PC-9 (cell line): ENCODE measurements around the gene SPESP1. TPM values are rescaled to one million over a fixed set of nuclear protein-coding genes. Genes with fewer than 3 reads are reported as not detected.

Experiments used
- BruUV-seq: library from RNA; stranded (reverse); fragments of 400-500 nt; replicated peaks from 2 replicates; lab custom pipeline; 2021; lab: Mats Ljungman, UMichigan
- CTCF ChIA-PET: fragments of 300-600 bp; sonication (Branson Sonifier 250); formaldehyde crosslinking; loops from one replicate; lab custom pipeline; 2022; ENCODE audit warnings: antibody characterized with exemption; lab: Charles Lee
- POLR2A ChIA-PET: fragments of 300-600 bp; sonication (Branson Sonifier 250); formaldehyde crosslinking; loops from one replicate; lab custom pipeline; 2022; ENCODE audit warnings: antibody characterized with exemption; ENCODE audit not compliant: unreplicated experiment; lab: Charles Lee
- DNase-seq, 2 experiments: peaks; one replicate each; pipeline versions ENCODE4 v3.0.0 to v3.0.0-alpha.2; 2015 to 2022; ENCODE audit warnings: mixed read lengths in 1 of 2
- H2AFZ ChIP-seq: fragments of 200-600 bp; sonication (generic); 2 replicates; pipeline ENCODE4 v1.8.1; 2017; ENCODE audit warnings: antibody characterized with exemption
- H3F3A ChIP-seq: fragments of 200-600 bp; sonication (generic); 2 replicates; pipeline ENCODE4 v1.8.1; 2017; ENCODE audit warnings: antibody characterized with exemption, mild to moderate bottlenecking, low read depth; ENCODE audit not compliant: insufficient read depth
- H3K27ac ChIP-seq: fragments of 200-600 bp; sonication (generic); 2 replicates; pipeline ENCODE4 v1.6.1; 2016; ENCODE audit warnings: mixed run types
- H3K27me3 ChIP-seq: fragments of 200-600 bp; sonication (generic); 2 replicates; pipeline ENCODE4 v1.6.1; 2016; ENCODE audit warnings: low read depth, mixed run types; ENCODE audit not compliant: insufficient read depth
- H3K36me3 ChIP-seq: fragments of 200-600 bp; sonication (generic); 2 replicates; pipeline ENCODE4 v1.6.1; 2016; ENCODE audit warnings: low read depth, mixed run types
- H3K4me1 ChIP-seq: fragments of 200-600 bp; sonication (generic); replicated peaks from 2 replicates; pipeline ENCODE4 v1.6.1; 2016; ENCODE audit warnings: mixed run types; ENCODE audit not compliant: insufficient read depth
- H3K4me2 ChIP-seq: fragments of 200-600 bp; sonication (generic); 2 replicates; pipeline ENCODE4 v1.6.1; 2017; ENCODE audit warnings: mixed run types
- H3K4me3 ChIP-seq: fragments of 200-600 bp; sonication (generic); 2 replicates; pipeline ENCODE4 v1.6.1; 2016; ENCODE audit warnings: mixed run types
- H3K79me2 ChIP-seq: fragments of 200-600 bp; sonication (generic); 2 replicates; pipeline ENCODE4 v1.6.1; 2017; ENCODE audit warnings: low read depth, mixed run types
- H3K9me2 ChIP-seq: fragments of 200-600 bp; sonication (generic); 2 replicates; pipeline ENCODE4 v1.8.1; 2017; ENCODE audit warnings: mild to moderate bottlenecking; ENCODE audit not compliant: insufficient read depth
- H3K9me3 ChIP-seq: fragments of 200-600 bp; sonication (generic); 2 replicates; pipeline ENCODE4 v1.8.1; 2016; ENCODE audit warnings: low read depth; ENCODE audit not compliant: insufficient read depth
- H4K20me1 ChIP-seq: fragments of 200-600 bp; sonication (generic); 2 replicates; pipeline ENCODE4 v1.8.1; 2017; ENCODE audit not compliant: insufficient read depth
- CTCF ChIP-seq: fragments of 200-600 bp; sonication (generic); conservative IDR thresholded peaks from 2 replicates; pipeline ENCODE4 v1.6.1; 2017; ENCODE audit warnings: mixed run types, antibody characterized with exemption, mild to moderate bottlenecking, moderate library complexity
- EZH2 ChIP-seq: fragments of 200-600 bp; sonication (generic); IDR thresholded peaks from 2 replicates; pipeline ENCODE4 v1.8.0; 2017; ENCODE audit warnings: antibody characterized with exemption, low read depth
- intact Hi-C: fragments of 100-400 bp; cut with micrococcal nuclease; formaldehyde crosslinking; loops from one replicate; pipeline ENCODE4 v1.10.0; 2022; ENCODE audit not compliant: unreplicated experiment
- total RNA-seq: library from RNA; stranded (reverse); gene quantifications from 2 replicates; pipeline ENCODE4 v1.2.3, GENCODE V29; 2021

Gene SPESP1
- total RNA-seq, 1 experiment from 2014 or later = not detected

- Histone ChIP-seq H3K27ac (no peak overlapping the region), H3F3A (no peaks in the 10 kb centered on the region), H2AFZ (no peak overlapping the region), H3K9me3 (no peaks in the 10 kb centered on the region), H3K4me1 (no peaks in the 10 kb centered on the region), H3K36me3 (no peaks in the 10 kb centered on the region), H4K20me1 (no peaks in the 10 kb centered on the region), H3K4me2 (no peak overlapping the region), H3K79me2 (no peaks in the 10 kb centered on the region), H3K9me2 (no peaks in the 10 kb centered on the region), H3K4me3 (no peak overlapping the region), H3K27me3 (no peaks in the 10 kb centered on the region)
- DNase-seq = no peak
- ChIA-PET POLR2A (no interaction called here), CTCF (no interaction called here)
- intact Hi-C loops = no loop called here
- no TSS peak for BruUV-seq
- no peak for TF ChIP-seq CTCF
- no peak for TF ChIP-seq EZH2
Observed at GRCh38 chr15:68900027-68900426, 30.3 kb upstream of the SPESP1 start.

- no TSS peak for BruUV-seq
- no peaks in the 10 kb centered on the region for H3K36me3 ChIP-seq
- no peaks in the 10 kb centered on the region for H3K4me1 ChIP-seq
- H2AFZ ChIP-seq = no peak overlapping the region
- no peaks in the 10 kb centered on the region for H4K20me1 ChIP-seq
- no peak for TF ChIP-seq CTCF
- TF ChIP-seq EZH2 = no peak
- no peak for DNase-seq
- H3K27ac ChIP-seq = no peak overlapping the region
- no peaks in the 10 kb centered on the region for H3K27me3 ChIP-seq
- POLR2A ChIA-PET = interaction anchor here (0.7 kb wide), 1 partner anchor 166 kb away, joined by 4 read pairs; no protein-coding TSS in a partner anchor
- intact Hi-C loops = no loop called here
- no peaks in the 10 kb centered on the region for H3K79me2 ChIP-seq
- CTCF ChIA-PET = no interaction called here
- H3K4me3 ChIP-seq = no peak overlapping the region
- no peaks in the 10 kb centered on the region for H3K9me3 ChIP-seq
- no peaks in the 10 kb centered on the region for H3K9me2 ChIP-seq
- no peaks in the 10 kb centered on the region for H3F3A ChIP-seq
- no peak overlapping the region for H3K4me2 ChIP-seq
Observed at GRCh38 chr15:68907396-68907923, 22.9 kb upstream of the SPESP1 start.

- TF ChIP-seq CTCF (no peak), EZH2 (no peak)
- intact Hi-C loops = no loop called here
- H3K36me3 ChIP-seq = no peaks in the 10 kb centered on the region
- H3K27me3 ChIP-seq = no peaks in the 10 kb centered on the region
- ChIA-PET CTCF (no interaction called here), POLR2A (no interaction called here)
- no peaks in the 10 kb centered on the region for H3K4me1 ChIP-seq
- H3K9me2 ChIP-seq = no peaks in the 10 kb centered on the region
- H3K9me3 ChIP-seq = no peaks in the 10 kb centered on the region
- H3K4me2 ChIP-seq = no peak overlapping the region
- H3K27ac ChIP-seq = no peak overlapping the region
- H2AFZ ChIP-seq = no peak overlapping the region
- BruUV-seq = no TSS peak
- no peaks in the 10 kb centered on the region for H3F3A ChIP-seq
- H3K79me2 ChIP-seq = no peaks in the 10 kb centered on the region
- no peak overlapping the region for H3K4me3 ChIP-seq
- no peak for DNase-seq
- no peaks in the 10 kb centered on the region for H4K20me1 ChIP-seq
Observed at GRCh38 chr15:68909601-68910100, 20.7 kb upstream of the SPESP1 start.
